ENCODE data around the gene FFAR1. TPM values are rescaled to one million over a fixed set of nuclear protein-coding genes. Genes with fewer than 3 reads are reported as not detected.

The FFAR1 gene
- total RNA-seq, 1 donor from 2014 or later, result not detected

- ATAC-seq, result no peak
Observed at GRCh38 chr19:35315883-35316282, 31.8 kb upstream of the FFAR1 start.

GRCh38 chr19:35316560-35316959 lies 31.1 kb upstream of the FFAR1 start:
- ATAC-seq, result no peak

- no peak for ATAC-seq
Observed at GRCh38 chr19:35317464-35318043, 30.1 kb upstream of the FFAR1 start.

- ATAC-seq, result peak; percentile 94
Observed at GRCh38 chr19:35318679-35319448, 28.8 kb upstream of the FFAR1 start.

GRCh38 chr19:35320065-35320713 lies 27.5 kb upstream of the FFAR1 start:
- ATAC-seq, result no peak

- ATAC-seq, result no peak
Observed at GRCh38 chr19:35321291-35321690, 26.4 kb upstream of the FFAR1 start.

- no peak for ATAC-seq
Observed at GRCh38 chr19:35322014-35322413, 25.7 kb upstream of the FFAR1 start.

GRCh38 chr19:35327642-35328041 lies 20.1 kb upstream of the FFAR1 start:
- no peak for ATAC-seq

GRCh38 chr19:35328851-35329285 lies 18.8 kb upstream of the FFAR1 start, which contains the start of gene CD22:
Gene CD22, plus strand, starts transcription at chr19:35329187. Its CDS starts 2,854 bp downstream, at chr19:35332041.
- ATAC-seq, result peak; percentile 22

GRCh38 chr19:35329323-35329722 lies 18.4 kb upstream of the FFAR1 start:
- ATAC-seq, result peak; percentile 18

- ATAC-seq, result peak; percentile 60
Observed at GRCh38 chr19:35330475-35330874, 17.2 kb upstream of the FFAR1 start.

GRCh38 chr19:35331551-35332214 lies 16.0 kb upstream of the FFAR1 start:
- no peak for ATAC-seq

- no peak for ATAC-seq
Observed at GRCh38 chr19:35332817-35333216, 14.9 kb upstream of the FFAR1 start.

GRCh38 chr19:35334144-35334753 lies 13.5 kb upstream of the FFAR1 start:
- ATAC-seq, result no peak

- ATAC-seq, result no peak
Observed at GRCh38 chr19:35336166-35336955, 11.3 kb upstream of the FFAR1 start.

- no peak for ATAC-seq
Observed at GRCh38 chr19:35337097-35337983, 10.4 kb upstream of the FFAR1 start.

- ATAC-seq, result peak; percentile 15
Observed at GRCh38 chr19:35337984-35338296, 9.8 kb upstream of the FFAR1 start.

GRCh38 chr19:35340431-35340830 lies 7.3 kb upstream of the FFAR1 start:
- no peak for ATAC-seq

- no peak for ATAC-seq
Observed at GRCh38 chr19:35341006-35341405, 6.7 kb upstream of the FFAR1 start.

GRCh38 chr19:35341565-35342225 lies 6.0 kb upstream of the FFAR1 start:
- no peak for ATAC-seq
